Panc1 (cell line): Measurements from ENCODE around the gene PUS1. TPM values are rescaled to one million over a fixed set of nuclear protein-coding genes. Genes with fewer than 3 reads are reported as not detected.

Experiments
- ATAC-seq: fragments of 200-7000 bp; cut with Tn5 transposase; 2 replicates; pipeline ENCODE4 v1.9.1; 2020; ENCODE audit warnings: mild to moderate bottlenecking, moderate library complexity
- BruUV-seq: library from RNA; stranded (reverse); fragments of 400-500 nt; replicated peaks from 2 replicates; lab custom pipeline; 2021; lab: Mats Ljungman, UMichigan
- CTCF ChIA-PET: fragments of 300-600 bp; sonication (Branson Sonifier 250); formaldehyde crosslinking; loops from one replicate; lab custom pipeline; 2022; ENCODE audit warnings: antibody characterized with exemption; lab: Charles Lee
- POLR2A ChIA-PET: fragments of 300-600 bp; sonication (Branson Sonifier 250); formaldehyde crosslinking; loops from one replicate; lab custom pipeline; 2022; ENCODE audit warnings: antibody characterized with exemption; lab: Charles Lee
- DNase-seq: peaks from one replicate; pipeline ENCODE4 v3.0.0-alpha.2; 2010; ENCODE audit warnings: low read depth, low spot score
- H3K27ac ChIP-seq: 2 replicates; pipeline ENCODE4 v1.5.1; 2011; ENCODE audit warnings: mild to moderate bottlenecking, low read length, inconsistent platforms
- H3K27me3 ChIP-seq: fragments of 200-500 bp; sonication (Bioruptor generic); 2 replicates; pipeline ENCODE4 v1.6.0; 2014; ENCODE audit warnings: low read length, inconsistent platforms; ENCODE audit not compliant: control insufficient read depth, insufficient read depth
- H3K36me3 ChIP-seq: fragments of 200-500 bp; sonication (Bioruptor generic); 2 replicates; pipeline ENCODE4 v1.5.1; 2014; ENCODE audit warnings: inconsistent platforms, mild to moderate bottlenecking, low read length, moderate library complexity; ENCODE audit not compliant: control insufficient read depth, insufficient read depth
- H3K4me1 ChIP-seq: 2 replicates; pipeline ENCODE4 v1.5.1; 2011; ENCODE audit warnings: inconsistent platforms, mild to moderate bottlenecking, low read length, moderate library complexity; ENCODE audit not compliant: control insufficient read depth, insufficient read depth
- H3K4me3 ChIP-seq, 2 experiments: 2 replicates each; pipeline ENCODE4 v1.5.1; 2011 to 2012; ENCODE audit warnings: low read depth in 2 of 2, low read length in 2 of 2, mild to moderate bottlenecking in 2 of 2, inconsistent platforms in 1 of 2, moderate library complexity in 1 of 2
- H3K9me3 ChIP-seq: fragments of 200-500 bp; sonication (Bioruptor generic); 2 replicates; pipeline ENCODE4 v1.5.1; 2014; ENCODE audit warnings: low read depth, mild to moderate bottlenecking, inconsistent platforms, low read length, moderate library complexity; ENCODE audit not compliant: control insufficient read depth, insufficient read depth
- CTCF ChIP-seq: fragments of 450-650 bp; IDR thresholded peaks from 2 replicates; pipeline ENCODE4 v1.5.1; 2017; ENCODE audit warnings: mild to moderate bottlenecking
- POLR2AphosphoS5 ChIP-seq: IDR thresholded peaks from 2 replicates; pipeline ENCODE4 v1.6.1; 2012; ENCODE audit warnings: mild to moderate bottlenecking, low read depth, low read length, moderate library complexity
- REST ChIP-seq, 2 experiments: IDR thresholded peaks; 2 replicates each; pipeline ENCODE4 v1.6.1; 2011 to 2012; ENCODE audit warnings: low read depth in 2 of 2, control low read depth in 1 of 2, low read length in 1 of 2, mild to moderate bottlenecking in 1 of 2, moderate library complexity in 1 of 2; ENCODE audit not compliant: insufficient read depth in 1 of 2
- SIN3A ChIP-seq: IDR thresholded peaks from 2 replicates; pipeline ENCODE4 v1.6.1; 2012; ENCODE audit warnings: low read depth, mild to moderate bottlenecking, low read length, moderate library complexity, borderline replicate concordance; ENCODE audit not compliant: insufficient read depth
- TCF7L2 ChIP-seq: IDR thresholded peaks from 2 replicates; pipeline ENCODE4 v1.6.1; 2011; ENCODE audit warnings: mild to moderate bottlenecking, low read depth, low read length, inconsistent platforms
- in situ Hi-C: cut with HindIII; loops from 2 replicates; pipeline ENCODE4 v1.10.0; 2016; ENCODE audit warnings: low sequenced_read_pairs, low pct_unique_long_range_greater_than_20kb
- intact Hi-C: fragments of 100-400 bp; cut with micrococcal nuclease; formaldehyde crosslinking; loops from one replicate; pipeline ENCODE4 v1.10.0; 2022; ENCODE audit not compliant: unreplicated experiment
- total RNA-seq: library from RNA; stranded (reverse); gene quantifications from one replicate; pipeline ENCODE4 v1.2.1, GENCODE V29; 2021; ENCODE audit not compliant: unreplicated experiment

Gene PUS1
- total RNA-seq, 1 experiment from 2014 or later: 108 TPM

- no peaks in the 10 kb centered on the region for H3K27me3 ChIP-seq
- H3K4me1 ChIP-seq: peaks cover 9% of the 10 kb centered on the region
- POLR2A ChIA-PET: no interaction called here
- H3K36me3 ChIP-seq: no peaks in the 10 kb centered on the region
- BruUV-seq: no TSS peak
- no peaks in the 10 kb centered on the region for H3K9me3 ChIP-seq
- DNase-seq (no peak), ATAC-seq (no peak)
- intact Hi-C loops: no loop called here
- no peak for TF ChIP-seq TCF7L2
- no peak for TF ChIP-seq POLR2AphosphoS5
- no peak for TF ChIP-seq REST (IDR thresholded peaks at IDR 0.05; ENCODE audit: insufficient read depth in 1 of 2, low read depth in 2 of 2, low read length in 1 of 2)
- no peak for TF ChIP-seq CTCF
- TF ChIP-seq SIN3A: no peak
- CTCF ChIA-PET: no interaction called here
- H3K27ac ChIP-seq: no peak overlapping the region
- no peak overlapping the region for H3K4me3 ChIP-seq
- in situ Hi-C loops: no loop called here
Observed at GRCh38 chr12:131909752-131910219, 19.3 kb upstream of the PUS1 start.

GRCh38 chr12:131910302-131911027 lies 18.6 kb upstream of the PUS1 start:
- H3K27ac ChIP-seq: no peak overlapping the region
- TF ChIP-seq TCF7L2 (no peak), REST (IDR thresholded peaks at IDR 0.05; ENCODE audit: insufficient read depth in 1 of 2, low read depth in 2 of 2, low read length in 1 of 2) (no peak), POLR2AphosphoS5 (no peak), SIN3A (no peak), CTCF (no peak)
- H3K27me3 ChIP-seq: no peaks in the 10 kb centered on the region
- intact Hi-C loops (no loop called here), in situ Hi-C loops (no loop called here)
- ATAC-seq (no peak), DNase-seq (no peak)
- CTCF ChIA-PET: no interaction called here
- POLR2A ChIA-PET: no interaction called here
- no peaks in the 10 kb centered on the region for H3K36me3 ChIP-seq
- H3K4me3 ChIP-seq: no peak overlapping the region
- H3K9me3 ChIP-seq: no peaks in the 10 kb centered on the region
- BruUV-seq: no TSS peak
- peaks cover 9% of the 10 kb centered on the region for H3K4me1 ChIP-seq
